GM12892 (cell line): ENCODE data around the gene TNFRSF8.

Experiments used
- DNase-seq: peaks from one replicate; pipeline ENCODE4 v3.0.0; 2011; ENCODE audit not compliant: insufficient read length
- FAIRE-seq: peaks from 2 replicates; lab custom pipeline; 2011; peaks lifted over from hg19 to GRCh38; lab: Jason Lieb, UNC
- POLR2A ChIP-seq: IDR thresholded peaks from 2 replicates; pipeline ENCODE4 v1.6.1; 2011; ENCODE audit warnings: low read depth, low read length, control low read depth
- POLR2AphosphoS5 ChIP-seq: IDR thresholded peaks from 2 replicates; pipeline ENCODE4 v1.6.1; 2011; ENCODE audit warnings: low read depth, low read length, control low read depth
- TAF1 ChIP-seq: IDR thresholded peaks from 2 replicates; pipeline ENCODE4 v1.6.1; 2011; ENCODE audit warnings: low read depth, mild to moderate bottlenecking, control low read depth, low read length, borderline replicate concordance

Gene TNFRSF8

GRCh38 chr1:12152113-12152891, 89.2 kb downstream of the TNFRSF8 start:
- FAIRE-seq (peak; percentile 99), DNase-seq (peak; percentile 69)
- TF ChIP-seq POLR2A (peak; percentile 37; the same call in 1 of the 2 replicates), TAF1 (no peak), POLR2AphosphoS5 (peak; percentile 56; the same call in 1 of the 2 replicates)

GRCh38 chr1:12153181-12153785, 90.2 kb downstream of the TNFRSF8 start:
- FAIRE-seq = peak; percentile 93
- DNase-seq = no peak
- TF ChIP-seq TAF1 (no peak), POLR2AphosphoS5 (0 out of 2 replicates have a peak, but pooled peaks have one; percentile 16), POLR2A (no peak)

- DNase-seq (no peak), FAIRE-seq (no peak)
- no peak for TF ChIP-seq POLR2AphosphoS5
- no peak for TF ChIP-seq TAF1
- no peak for TF ChIP-seq POLR2A
Measured at GRCh38 chr1:12155328-12155727, 92.2 kb downstream of the TNFRSF8 start.

GRCh38 chr1:12157366-12158231, 94.5 kb downstream of the TNFRSF8 start:
- TF ChIP-seq POLR2A = no peak
- no peak for TF ChIP-seq POLR2AphosphoS5
- TF ChIP-seq TAF1 = no peak
- DNase-seq (no peak), FAIRE-seq (peak; percentile 46)

GRCh38 chr1:12158357-12159092, 95.4 kb downstream of the TNFRSF8 start:
- TF ChIP-seq POLR2AphosphoS5 = no peak
- no peak for TF ChIP-seq POLR2A
- TF ChIP-seq TAF1 = no peak
- peak; percentile 30 for FAIRE-seq
- DNase-seq = no peak

GRCh38 chr1:12159816-12160215, 96.7 kb downstream of the TNFRSF8 start:
- no peak for DNase-seq
- no peak for FAIRE-seq
- TF ChIP-seq POLR2A = no peak
- no peak for TF ChIP-seq TAF1
- TF ChIP-seq POLR2AphosphoS5 = no peak

- no peak for DNase-seq
- TF ChIP-seq POLR2AphosphoS5 = no peak
- TF ChIP-seq TAF1 = no peak
- no peak for TF ChIP-seq POLR2A
- FAIRE-seq = no peak
Measured at GRCh38 chr1:12161324-12161661, 98.2 kb downstream of the TNFRSF8 start.

- TF ChIP-seq POLR2AphosphoS5 = peak; percentile 46; the same call in 1 of the 2 replicates
- 0 out of 2 replicates have a peak, but pooled peaks have one; percentile 30 for TF ChIP-seq TAF1
- TF ChIP-seq POLR2A = 0 out of 2 replicates have a peak, but pooled peaks have one; percentile 61
- FAIRE-seq (peak; percentile 99), DNase-seq (peak; percentile 84)
Measured at GRCh38 chr1:12161662-12162458, 98.8 kb downstream of the TNFRSF8 start.

- TF ChIP-seq POLR2AphosphoS5 (no peak), TAF1 (no peak), POLR2A (no peak)
- DNase-seq (no peak), FAIRE-seq (no peak)
Measured at GRCh38 chr1:12162459-12163137, 99.5 kb downstream of the TNFRSF8 start.
